ENCODE results near the gene ZBTB42. TPM values are rescaled to one million over a fixed set of nuclear protein-coding genes. Genes with fewer than 3 reads are reported as not detected.
A peak's percentile ranks its signal among the peaks of the same experiment; 100 is the strongest.

The ZBTB42 gene
- total RNA-seq, 1 experiment from 2014 or later: 11.8 TPM

DNA sequence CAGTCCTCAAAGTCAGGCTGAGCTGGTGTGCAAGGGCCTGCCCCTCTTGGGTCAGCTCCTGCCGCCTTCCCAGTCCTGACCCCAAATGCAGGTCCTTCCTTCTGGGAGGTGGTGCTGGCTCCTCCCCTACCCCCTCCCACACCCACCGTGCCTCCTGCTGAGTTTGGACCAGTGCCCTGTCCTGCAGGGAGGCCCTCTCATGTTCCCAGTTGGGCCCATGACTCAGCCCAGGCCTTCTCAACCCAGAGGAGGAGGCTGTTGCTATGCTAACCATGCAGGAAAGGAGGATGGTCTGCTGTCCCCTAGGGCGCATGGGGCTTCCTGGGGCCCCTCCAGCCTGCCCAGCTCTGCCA lies 4.4 kb downstream of the ZBTB42 start:
- H3K4me3 Mint-ChIP-seq (ENCODE audit: low read depth, unreplicated experiment): no peak overlapping the region
- no peaks in the 10 kb centered on the region for H3K27me3 Mint-ChIP-seq (ENCODE audit: unreplicated experiment)
- H3K9me3 Mint-ChIP-seq (ENCODE audit: low read depth, unreplicated experiment): no peaks in the 10 kb centered on the region
- TF ChIP-seq, protein P1, sequence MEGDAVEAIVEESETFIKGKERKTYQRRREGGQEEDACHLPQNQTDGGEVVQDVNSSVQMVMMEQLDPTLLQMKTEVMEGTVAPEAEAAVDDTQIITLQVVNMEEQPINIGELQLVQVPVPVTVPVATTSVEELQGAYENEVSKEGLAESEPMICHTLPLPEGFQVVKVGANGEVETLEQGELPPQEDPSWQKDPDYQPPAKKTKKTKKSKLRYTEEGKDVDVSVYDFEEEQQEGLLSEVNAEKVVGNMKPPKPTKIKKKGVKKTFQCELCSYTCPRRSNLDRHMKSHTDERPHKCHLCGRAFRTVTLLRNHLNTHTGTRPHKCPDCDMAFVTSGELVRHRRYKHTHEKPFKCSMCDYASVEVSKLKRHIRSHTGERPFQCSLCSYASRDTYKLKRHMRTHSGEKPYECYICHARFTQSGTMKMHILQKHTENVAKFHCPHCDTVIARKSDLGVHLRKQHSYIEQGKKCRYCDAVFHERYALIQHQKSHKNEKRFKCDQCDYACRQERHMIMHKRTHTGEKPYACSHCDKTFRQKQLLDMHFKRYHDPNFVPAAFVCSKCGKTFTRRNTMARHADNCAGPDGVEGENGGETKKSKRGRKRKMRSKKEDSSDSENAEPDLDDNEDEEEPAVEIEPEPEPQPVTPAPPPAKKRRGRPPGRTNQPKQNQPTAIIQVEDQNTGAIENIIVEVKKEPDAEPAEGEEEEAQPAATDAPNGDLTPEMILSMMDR (IDR thresholded peaks at IDR 0.05; ENCODE audit: unreplicated experiment): no peak
- intact Hi-C loops (cut with micrococcal nuclease; ENCODE audit: unreplicated experiment): no loop called here
- H3K36me3 Mint-ChIP-seq (ENCODE audit: insufficient read depth, unreplicated experiment): peaks cover 15% of the 10 kb centered on the region
- DNase-seq: peak; percentile 70
- CTCF ChIA-PET: no interaction called here
- BruUV-seq (replicated peaks): no TSS peak
- H3K27ac Mint-ChIP-seq (ENCODE audit: unreplicated experiment): no peak overlapping the region
- no peaks in the 10 kb centered on the region for H3K4me1 Mint-ChIP-seq (ENCODE audit: low read depth, unreplicated experiment)

DNA sequence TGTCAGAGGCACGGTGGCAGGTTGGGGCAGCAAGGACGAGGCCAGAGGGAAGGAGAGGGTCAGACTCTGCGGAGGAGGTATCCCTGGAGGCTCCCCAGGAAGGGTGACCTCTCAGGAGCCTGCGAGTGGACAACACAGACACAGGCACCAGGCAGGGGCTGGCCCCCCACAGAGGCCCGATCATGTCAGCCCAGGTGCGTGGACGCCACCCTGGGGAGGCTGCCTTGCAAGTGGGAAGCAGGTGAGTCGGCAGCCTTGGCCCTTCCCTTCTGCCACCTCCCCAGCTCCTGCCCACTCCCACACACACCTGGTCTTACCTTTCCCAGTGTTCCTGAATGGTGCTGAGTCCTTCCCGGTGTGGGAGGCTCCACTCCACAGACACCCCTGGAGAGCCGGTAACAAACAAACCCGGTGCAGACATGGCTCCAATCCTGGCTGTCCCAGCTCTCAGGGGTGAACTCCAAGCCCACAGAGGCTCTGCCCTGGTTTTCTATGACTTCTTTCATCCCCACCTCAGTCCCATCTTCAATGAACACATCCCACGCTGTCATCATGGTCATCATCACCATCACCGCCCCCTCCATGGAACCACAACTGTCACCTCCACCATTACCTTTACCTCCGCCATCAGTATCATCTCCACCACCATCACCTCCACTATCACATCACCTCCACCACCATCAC lies 5.2 kb downstream of the ZBTB42 start:
- no peaks in the 10 kb centered on the region for H3K27me3 Mint-ChIP-seq (ENCODE audit: unreplicated experiment)
- no peak for DNase-seq
- peaks cover 11% of the 10 kb centered on the region for H3K36me3 Mint-ChIP-seq (ENCODE audit: insufficient read depth, unreplicated experiment)
- H3K4me3 Mint-ChIP-seq (ENCODE audit: low read depth, unreplicated experiment): no peak overlapping the region
- intact Hi-C loops (cut with micrococcal nuclease; ENCODE audit: unreplicated experiment): no loop called here
- H3K9me3 Mint-ChIP-seq (ENCODE audit: low read depth, unreplicated experiment): no peaks in the 10 kb centered on the region
- CTCF ChIA-PET: interaction anchor here (0.6 kb wide), 1 partner anchor 1277 kb away, joined by 7 read pairs; the partner anchor contains the start of gene TRMT61A
- H3K4me1 Mint-ChIP-seq (ENCODE audit: low read depth, unreplicated experiment): no peaks in the 10 kb centered on the region
- no TSS peak for BruUV-seq (replicated peaks)
- TF ChIP-seq, protein P1 (IDR thresholded peaks at IDR 0.05; ENCODE audit: unreplicated experiment): no peak
- H3K27ac Mint-ChIP-seq (ENCODE audit: unreplicated experiment): peak overlapping the region; percentile 73

DNA sequence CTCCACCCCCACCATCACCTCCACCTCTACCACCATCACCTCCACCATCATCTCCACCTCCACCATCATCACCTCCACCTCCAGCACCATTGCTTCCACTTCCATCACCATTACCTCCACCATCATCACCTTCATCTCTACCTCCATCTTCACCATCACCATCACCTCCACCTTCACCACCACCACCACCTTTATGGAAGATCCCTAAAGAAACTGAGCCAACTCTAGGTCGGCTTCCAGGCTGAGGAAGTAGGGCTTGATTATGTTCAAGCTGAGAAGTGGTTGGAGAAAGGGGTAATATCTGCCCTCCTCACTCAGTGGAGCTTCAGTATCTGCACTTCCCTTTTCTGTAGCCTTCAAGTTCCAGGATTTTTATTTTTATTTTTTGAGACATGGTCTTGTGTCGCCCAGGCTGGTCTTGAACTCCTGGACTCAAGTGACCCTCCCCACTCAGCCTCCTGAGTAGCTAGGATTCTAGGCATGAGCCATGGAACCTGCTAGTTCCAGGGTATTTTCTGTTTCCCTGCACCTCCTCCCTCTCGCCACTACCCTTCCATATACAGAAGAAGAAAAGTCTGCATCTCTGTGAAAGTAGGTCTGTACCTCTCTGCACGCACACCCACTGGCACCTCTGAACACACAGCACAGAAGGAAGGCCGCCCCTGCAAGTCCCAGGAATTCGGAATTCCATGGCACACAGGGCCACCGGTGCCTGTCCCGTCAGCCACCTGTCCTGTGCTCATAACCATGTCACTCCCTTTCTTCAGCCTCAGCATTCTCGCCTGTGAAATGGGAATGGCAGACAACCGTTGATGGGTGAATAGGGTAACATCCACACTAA lies 5.9 kb downstream of the ZBTB42 start:
- Mint-ChIP-seq H3K9me3 (ENCODE audit: low read depth, unreplicated experiment) (no peaks in the 10 kb centered on the region), H3K27ac (ENCODE audit: unreplicated experiment) (peak overlapping the region; percentile 73), H3K36me3 (ENCODE audit: insufficient read depth, unreplicated experiment) (peaks cover 6% of the 10 kb centered on the region), H3K27me3 (ENCODE audit: unreplicated experiment) (no peaks in the 10 kb centered on the region), H3K4me3 (ENCODE audit: low read depth, unreplicated experiment) (no peak overlapping the region), H3K4me1 (ENCODE audit: low read depth, unreplicated experiment) (no peaks in the 10 kb centered on the region)
- no TSS peak for BruUV-seq (replicated peaks)
- intact Hi-C loops (cut with micrococcal nuclease; ENCODE audit: unreplicated experiment): no loop called here
- DNase-seq: no peak
- TF ChIP-seq, protein P1 (IDR thresholded peaks at IDR 0.05; ENCODE audit: unreplicated experiment): no peak
- CTCF ChIA-PET: no interaction called here

DNA sequence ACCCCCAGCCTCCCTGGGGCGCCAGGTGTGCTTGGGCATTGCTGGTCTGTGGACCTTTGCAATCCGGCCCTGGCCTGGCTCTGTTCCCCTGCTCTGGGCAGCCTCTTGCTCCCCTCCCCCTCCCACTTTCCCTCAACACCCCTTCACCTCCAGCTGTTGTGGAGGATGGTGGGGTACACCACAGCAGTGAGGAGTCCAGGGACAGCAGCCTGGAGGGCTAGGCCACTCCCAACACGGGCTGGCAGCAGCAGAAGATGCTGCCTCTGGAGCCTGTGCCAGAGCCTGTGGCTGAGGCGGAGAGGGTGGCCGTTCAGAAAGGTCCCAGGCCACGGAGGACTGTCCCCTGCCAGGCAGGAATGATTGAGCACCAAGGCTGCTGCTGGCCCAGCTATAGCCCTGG lies 7.6 kb downstream of the ZBTB42 start:
- no peaks in the 10 kb centered on the region for H3K27me3 Mint-ChIP-seq (ENCODE audit: unreplicated experiment)
- no peaks in the 10 kb centered on the region for H3K4me1 Mint-ChIP-seq (ENCODE audit: low read depth, unreplicated experiment)
- BruUV-seq (replicated peaks): no TSS peak
- peaks cover 6% of the 10 kb centered on the region for H3K36me3 Mint-ChIP-seq (ENCODE audit: insufficient read depth, unreplicated experiment)
- CTCF ChIA-PET: interaction anchor here (0.7 kb wide), 1 partner anchor 41 kb away, joined by 3 read pairs; no protein-coding TSS in a partner anchor
- no peak overlapping the region for H3K27ac Mint-ChIP-seq (ENCODE audit: unreplicated experiment)
- no peaks in the 10 kb centered on the region for H3K9me3 Mint-ChIP-seq (ENCODE audit: low read depth, unreplicated experiment)
- TF ChIP-seq, protein P1 (IDR thresholded peaks at IDR 0.05; ENCODE audit: unreplicated experiment): no peak
- intact Hi-C loops (cut with micrococcal nuclease; ENCODE audit: unreplicated experiment): no loop called here
- no peak overlapping the region for H3K4me3 Mint-ChIP-seq (ENCODE audit: low read depth, unreplicated experiment)
- DNase-seq: no peak

All from Calu3 (cell line).